ENCODE results near the gene TSC22D2. TPM values are rescaled to one million over a fixed set of nuclear protein-coding genes. Genes with fewer than 3 reads are reported as not detected.

TSC22D2 gene
- total and polyA plus RNA-seq, 2 of the 8 experiments (the other 6 are each of a cell fraction or from before 2014, with no cell fraction given): 3.4 to 27.6 TPM

- ChIA-PET CTCF (ENCODE audit: partially characterized antibody) (no interaction called here), POLR2A (ENCODE audit: partially characterized antibody) (interaction anchor here (1.3 kb wide), 1 partner anchor 12 kb away, joined by 3 read pairs; no protein-coding TSS in a partner anchor)
- Histone ChIP-seq H3K4me1 (replicated peaks in 1 of 4; ENCODE audit: control insufficient read depth in 3 of 4, insufficient read depth in 4 of 4, low read length in 3 of 4) (peaks cover 0 to 11% (median 10%) of the 10 kb centered on the region in 4 experiments; a peak in 5 of 7 replicates), H3K23me2 (ENCODE audit: low read depth, low read length) (no peaks in the 10 kb centered on the region), H4K91ac (replicated peaks; ENCODE audit: insufficient read length, low read length) (no peak overlapping the region), H3K23ac (ENCODE audit: insufficient read length) (no peak overlapping the region), H3K14ac (ENCODE audit: insufficient read length) (no peak overlapping the region), H2AFZ (ENCODE audit: low read length) (no peak overlapping the region), H2BK20ac (ENCODE audit: low read length) (no peak overlapping the region), H4K20me1 (replicated peaks in 1 of 2; ENCODE audit: control insufficient read depth in 1 of 2, insufficient read depth in 2 of 2, low read length in 2 of 2) (no peaks in the 10 kb centered on the region), H3K79me2 (ENCODE audit: control insufficient read depth in 1 of 2, insufficient read depth in 2 of 2, low read length in 2 of 2) (no peaks in the 10 kb centered on the region), H3K27ac (ENCODE audit: low read depth, low read length) (no peak overlapping the region), H2BK15ac (ENCODE audit: low read length) (no peak overlapping the region), H2BK120ac (replicated peaks; ENCODE audit: low read depth, low read length) (no peak overlapping the region), H4K5ac (ENCODE audit: insufficient read length, low read depth, low read length) (no peak overlapping the region), H3K27me3 (replicated peaks in 1 of 4; ENCODE audit: control insufficient read depth in 3 of 4, extremely low read depth in 1 of 4, insufficient read depth in 3 of 4, low read length in 3 of 4) (no peaks in the 10 kb centered on the region), H2AK5ac (ENCODE audit: low read depth, low read length) (no peak overlapping the region), H3K79me1 (ENCODE audit: low read depth, low read length) (no peaks in the 10 kb centered on the region), H2BK5ac (ENCODE audit: low read depth, low read length) (no peak overlapping the region), H3K4me2 (ENCODE audit: insufficient read depth in 1 of 2, low read depth in 2 of 2, low read length in 2 of 2) (no peak overlapping the region; a peak in 1 of 4 replicates), H3K56ac (replicated peaks; ENCODE audit: insufficient read length, low read depth, low read length) (no peak overlapping the region), H2BK12ac (ENCODE audit: low read depth, low read length) (no peak overlapping the region), H3K9ac (replicated peaks in 1 of 4; ENCODE audit: extremely low read depth in 1 of 4, low read depth in 3 of 4, low read length in 3 of 4) (no peak overlapping the region), H4K8ac (ENCODE audit: extremely low read depth, insufficient read depth, low read length) (no peak overlapping the region), H3K18ac (ENCODE audit: extremely low read depth, low read length) (no peak overlapping the region), H3K4me3 (ENCODE audit: extremely low read depth in 1 of 4, insufficient read depth in 2 of 4, low read depth in 3 of 4, low read length in 4 of 4) (no peak overlapping the region), H3K4ac (replicated peaks; ENCODE audit: insufficient read length, low read depth, low read length) (no peak overlapping the region), H3K9me3 (ENCODE audit: insufficient read depth in 2 of 2, low read depth in 1 of 2, low read length in 1 of 2) (no peaks in the 10 kb centered on the region), H3K36me3 (ENCODE audit: control insufficient read depth in 2 of 4, insufficient read depth in 4 of 4, low read length in 3 of 4) (no peaks in the 10 kb centered on the region)
- no peak for FAIRE-seq
- no peak for DNase-seq (ENCODE audit: low read depth in 1 of 2, low spot score in 2 of 2)
- 87% methylated on average over 2 of the region's 2 CpGs; no CpG with 5 or more reads in 1 of the 2 experiments for WGBS, 2 experiments (ENCODE audit: extremely low coverage in 1 of 2, insufficient coverage in 1 of 2, insufficient read length in 1 of 2, insufficient replicate concordance in 2 of 2, low coverage in 1 of 2, low lambda C conversion rate in 2 of 2, missing lambda C conversion rate in 1 of 2)
- no peak for TF ChIP-seq GTF2F1 (IDR thresholded peaks at IDR 0.05; ENCODE audit: borderline replicate concordance, low read depth, low read length)
Observed at GRCh38 chr3:150372320-150372719, 35.8 kb upstream of the TSC22D2 start.

All from H1 (cell line).